HL-60 (cell line): ENCODE data around the gene PEX5.

ENCODE experiments used
- POLR2AphosphoS5 ChIP-seq: IDR thresholded peaks from 2 replicates; pipeline ENCODE4 v1.6.1; 2012; ENCODE audit warnings: low read depth
- REST ChIP-seq: IDR thresholded peaks from 2 replicates; pipeline ENCODE4 v1.6.1; 2012; ENCODE audit warnings: low read depth; ENCODE audit not compliant: insufficient replicate concordance
- TF ChIP-seq, protein P1 (sequence below): IDR thresholded peaks from one replicate; pipeline ENCODE4 v1.5.1; 2011; ENCODE audit warnings: low read length, control low read depth, inconsistent platforms; ENCODE audit not compliant: insufficient read depth

DNA sequence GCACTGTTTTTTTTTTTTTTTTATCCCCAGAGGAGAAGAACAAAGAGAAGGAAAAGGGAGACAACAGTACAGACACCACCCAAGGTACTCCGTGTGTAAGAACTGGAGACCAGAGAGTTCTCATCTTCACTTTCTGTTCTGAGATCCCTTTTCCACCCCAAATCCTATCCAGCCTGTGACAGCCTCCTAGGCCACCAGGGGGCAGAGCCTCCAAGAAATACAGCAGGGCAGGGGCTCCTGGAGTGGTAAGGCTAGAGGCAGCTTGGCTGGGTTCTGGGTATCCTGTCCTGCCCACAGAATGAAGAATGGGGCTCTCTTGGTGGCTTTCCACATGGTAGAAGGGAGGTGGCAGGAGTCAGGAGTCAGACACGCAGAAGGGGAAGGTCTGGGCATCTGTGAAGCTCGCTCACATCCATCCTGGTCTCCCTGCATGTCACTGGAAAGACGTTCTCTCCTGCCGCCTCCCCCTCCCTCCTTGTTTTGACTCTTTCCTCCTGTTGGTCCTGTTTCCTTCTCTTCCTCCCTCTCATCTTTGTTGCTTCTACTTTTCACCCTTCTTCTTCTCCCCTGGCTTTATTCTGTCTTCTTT, 47.3 kb upstream of the PEX5 start:
- TF ChIP-seq, protein P1, sequence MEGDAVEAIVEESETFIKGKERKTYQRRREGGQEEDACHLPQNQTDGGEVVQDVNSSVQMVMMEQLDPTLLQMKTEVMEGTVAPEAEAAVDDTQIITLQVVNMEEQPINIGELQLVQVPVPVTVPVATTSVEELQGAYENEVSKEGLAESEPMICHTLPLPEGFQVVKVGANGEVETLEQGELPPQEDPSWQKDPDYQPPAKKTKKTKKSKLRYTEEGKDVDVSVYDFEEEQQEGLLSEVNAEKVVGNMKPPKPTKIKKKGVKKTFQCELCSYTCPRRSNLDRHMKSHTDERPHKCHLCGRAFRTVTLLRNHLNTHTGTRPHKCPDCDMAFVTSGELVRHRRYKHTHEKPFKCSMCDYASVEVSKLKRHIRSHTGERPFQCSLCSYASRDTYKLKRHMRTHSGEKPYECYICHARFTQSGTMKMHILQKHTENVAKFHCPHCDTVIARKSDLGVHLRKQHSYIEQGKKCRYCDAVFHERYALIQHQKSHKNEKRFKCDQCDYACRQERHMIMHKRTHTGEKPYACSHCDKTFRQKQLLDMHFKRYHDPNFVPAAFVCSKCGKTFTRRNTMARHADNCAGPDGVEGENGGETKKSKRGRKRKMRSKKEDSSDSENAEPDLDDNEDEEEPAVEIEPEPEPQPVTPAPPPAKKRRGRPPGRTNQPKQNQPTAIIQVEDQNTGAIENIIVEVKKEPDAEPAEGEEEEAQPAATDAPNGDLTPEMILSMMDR = peak; percentile 72
- TF ChIP-seq REST = no peak
- TF ChIP-seq POLR2AphosphoS5 = no peak
